ENCODE results near the gene PHF21B.

- TF ChIP-seq POLR2AphosphoS5 (IDR thresholded peaks at IDR 0.05; ENCODE audit: low read depth, low read length), result no peak
- no peak for TF ChIP-seq CTCF (IDR thresholded peaks at IDR 0.05)
- TF ChIP-seq SIN3A (IDR thresholded peaks at IDR 0.05; ENCODE audit: borderline replicate concordance, insufficient read depth, low read depth, low read length), result no peak
Measured at GRCh38 chr22:44943701-44944324, 66.0 kb downstream of the PHF21B start.
